Stimulated activated CD8-positive, alpha-beta memory T cell treated with anti-CD3 and anti-CD28 coated beads, Interleukin-4, amount 100 ng/mL, for 24 hours (primary cell): ENCODE measurements around the gene TCEA2.

Source experiments
- DNase-seq: peaks from one replicate; pipeline ENCODE4 v3.0.0-alpha.2; 2020; ENCODE audit warnings: low read depth

Gene TCEA2

GRCh38 chr20:64062596-64063388, at the start of gene TCEA2:
Gene TCEA2 (plus strand): TSS chr20:64063198. CDS start chr20:64063313, 115 bp downstream.
- peak; percentile 93 for DNase-seq

- DNase-seq: no peak
Measured at GRCh38 chr20:64015635-64016034, 47.4 kb upstream of the TCEA2 start.

GRCh38 chr20:64021124-64021975, 41.6 kb upstream of the TCEA2 start:
- DNase-seq: no peak

GRCh38 chr20:64022671-64023360, 40.2 kb upstream of the TCEA2 start:
- no peak for DNase-seq

- DNase-seq: no peak
Measured at GRCh38 chr20:64023361-64024140, 39.4 kb upstream of the TCEA2 start.

GRCh38 chr20:64024141-64024990, 38.6 kb upstream of the TCEA2 start:
- DNase-seq: no peak

GRCh38 chr20:64025101-64025825, 37.7 kb upstream of the TCEA2 start:
- DNase-seq: no peak

GRCh38 chr20:64025826-64026412, 37.1 kb upstream of the TCEA2 start:
- DNase-seq: no peak

GRCh38 chr20:64027981-64028685, 34.9 kb upstream of the TCEA2 start:
- no peak for DNase-seq

- DNase-seq: no peak
Measured at GRCh38 chr20:64029293-64030117, 33.5 kb upstream of the TCEA2 start.

GRCh38 chr20:64030371-64031134, 32.4 kb upstream of the TCEA2 start:
- no peak for DNase-seq

- DNase-seq: no peak
Measured at GRCh38 chr20:64031822-64032314, 31.1 kb upstream of the TCEA2 start.

GRCh38 chr20:64032706-64033624, 30.0 kb upstream of the TCEA2 start:
- no peak for DNase-seq

- DNase-seq: no peak
Measured at GRCh38 chr20:64033981-64034493, 29.0 kb upstream of the TCEA2 start.

- DNase-seq: no peak
Measured at GRCh38 chr20:64035066-64035932, 27.7 kb upstream of the TCEA2 start.
